ENCODE measurements around the gene MUC5AC.

MUC5AC gene

GRCh38 chr11:1218256-1218787 lies 60.6 kb downstream of the MUC5AC start:
- no peak overlapping the region for H3K4me3 ChIP-seq (ENCODE audit: low read depth, low read length)
- no peak for TF ChIP-seq CTCF (IDR thresholded peaks at IDR 0.05; ENCODE audit: borderline replicate concordance, insufficient read depth, low read depth, low read length)

GRCh38 chr11:1218788-1219445 lies 61.2 kb downstream of the MUC5AC start:
- no peak for TF ChIP-seq CTCF (IDR thresholded peaks at IDR 0.05; ENCODE audit: borderline replicate concordance, insufficient read depth, low read depth, low read length)
- H3K4me3 ChIP-seq (ENCODE audit: low read depth, low read length), result no peak overlapping the region

- H3K4me3 ChIP-seq (ENCODE audit: low read depth, low read length), result no peak overlapping the region
- no peak for TF ChIP-seq CTCF (IDR thresholded peaks at IDR 0.05; ENCODE audit: borderline replicate concordance, insufficient read depth, low read depth, low read length)
Observed at GRCh38 chr11:1219446-1219833, 61.7 kb downstream of the MUC5AC start.

DNA sequence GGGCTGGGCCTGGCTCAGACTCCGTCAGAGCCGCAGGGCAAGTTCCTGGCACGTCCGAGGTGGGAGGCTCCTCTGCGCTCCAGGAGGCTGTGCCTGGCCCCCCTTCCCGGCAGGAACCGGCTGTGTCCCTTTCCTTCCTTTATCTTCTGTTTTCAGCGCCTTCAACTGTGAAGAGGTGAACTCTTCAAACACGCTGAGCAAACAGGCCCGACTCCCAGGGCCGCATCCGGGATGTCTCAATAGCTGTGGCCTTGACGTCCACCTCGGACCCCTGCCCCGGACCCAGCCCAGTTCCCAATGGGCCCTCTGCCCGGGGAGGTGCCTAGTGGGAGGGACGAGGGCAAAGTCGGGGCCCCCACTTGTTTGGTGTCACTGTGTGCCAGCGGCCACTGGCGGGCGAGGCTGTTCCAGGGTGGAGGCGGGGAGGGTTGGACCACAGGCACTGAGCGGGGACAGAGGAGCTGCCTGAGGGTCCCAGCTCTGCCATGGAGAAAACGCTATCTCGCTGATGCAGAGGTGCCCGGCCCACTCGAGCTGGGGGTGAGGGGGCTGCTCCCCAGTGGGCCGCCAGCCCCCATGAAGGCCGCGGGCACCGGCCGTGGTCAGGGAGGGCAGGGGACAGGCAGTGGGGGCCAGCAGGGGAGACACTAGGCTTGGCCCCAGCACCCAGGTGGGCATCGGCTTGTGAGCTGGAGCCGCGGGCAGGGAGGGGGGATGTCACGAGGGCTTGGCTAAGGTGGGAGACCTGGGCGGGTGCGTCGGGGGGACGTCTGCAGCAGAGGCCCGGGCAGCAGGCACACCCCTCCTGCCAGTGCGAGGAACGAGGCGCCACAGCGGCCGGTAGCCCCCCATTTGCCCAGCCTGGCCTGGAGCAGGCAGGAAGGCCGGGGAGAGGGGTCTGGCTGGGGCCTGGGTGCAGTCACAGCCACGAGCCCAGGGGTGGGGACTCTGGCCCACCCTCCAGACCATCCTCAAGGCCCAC lies 62.4 kb downstream of the MUC5AC start:
- no peak overlapping the region for H3K4me3 ChIP-seq (ENCODE audit: low read depth, low read length)
- no peak for TF ChIP-seq CTCF (IDR thresholded peaks at IDR 0.05; ENCODE audit: borderline replicate concordance, insufficient read depth, low read depth, low read length)

DNA sequence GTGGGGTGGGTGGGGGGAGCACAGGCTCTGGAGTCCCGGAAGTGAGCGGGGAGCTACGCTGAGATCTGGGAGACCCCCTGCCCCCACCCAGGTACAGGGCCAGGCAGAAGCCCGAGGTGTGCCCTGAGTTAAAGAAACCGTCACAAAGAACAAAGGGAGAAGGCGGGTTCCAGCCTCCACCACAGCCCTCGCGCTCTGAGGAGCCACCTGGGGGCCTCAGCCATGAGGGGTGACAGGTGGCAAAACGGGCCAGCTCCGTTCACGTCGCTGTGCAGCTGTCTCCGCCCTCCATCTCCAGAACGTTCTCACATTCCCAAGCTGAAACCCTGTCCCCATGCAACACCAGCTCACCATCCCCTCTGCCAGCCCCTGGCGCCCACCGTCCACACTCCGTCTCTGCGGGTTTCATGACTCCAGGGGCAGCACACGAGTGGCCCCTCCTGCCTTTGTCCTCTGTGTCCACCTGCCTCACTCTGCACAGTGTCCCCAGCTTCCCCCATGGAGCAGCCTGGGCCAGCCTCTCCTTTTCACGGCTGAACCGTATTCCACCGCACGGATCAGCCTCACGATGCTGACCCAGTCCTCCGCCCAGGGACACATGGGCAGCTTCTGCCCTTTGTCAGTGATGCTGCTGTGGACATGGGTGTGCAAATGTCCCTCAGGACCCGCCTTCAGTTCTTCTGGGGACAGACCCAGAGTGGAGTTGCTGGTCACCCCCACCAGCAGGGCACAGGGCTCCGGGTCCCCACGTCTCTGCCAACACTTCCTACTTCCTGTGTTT lies 63.4 kb downstream of the MUC5AC start:
- no peak overlapping the region for H3K4me3 ChIP-seq (ENCODE audit: low read depth, low read length)
- TF ChIP-seq CTCF (IDR thresholded peaks at IDR 0.05; ENCODE audit: borderline replicate concordance, insufficient read depth, low read depth, low read length), result no peak

DNA sequence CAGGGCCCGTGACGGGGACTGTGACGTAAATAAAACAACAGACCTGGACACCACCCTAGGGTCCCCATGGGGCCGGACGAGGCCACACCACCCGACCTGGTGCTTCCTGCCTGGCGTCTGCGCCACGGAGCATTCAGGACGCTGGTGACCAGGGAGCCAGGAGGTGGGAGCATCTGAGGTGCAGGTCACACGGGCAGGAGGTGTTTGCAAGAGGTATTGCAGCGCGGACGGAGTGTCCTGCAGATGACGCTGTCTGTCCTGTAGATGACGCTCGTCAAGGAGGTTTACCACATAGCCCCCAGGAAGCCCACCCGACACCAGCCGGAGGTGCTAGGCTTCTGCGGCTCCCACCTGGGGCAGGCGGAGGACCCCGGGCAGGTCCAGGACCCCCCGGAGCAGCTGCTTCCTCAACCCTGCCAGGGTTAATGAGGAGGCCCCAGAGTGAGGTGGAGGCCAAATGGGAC lies 64.1 kb downstream of the MUC5AC start:
- H3K4me3 ChIP-seq (ENCODE audit: low read depth, low read length), result no peak overlapping the region
- no peak for TF ChIP-seq CTCF (IDR thresholded peaks at IDR 0.05; ENCODE audit: borderline replicate concordance, insufficient read depth, low read depth, low read length)

Data from GM12875 (cell line).